CD8-positive, alpha-beta memory T cell (primary cell): ENCODE measurements around the gene KLHL3. TPM values are rescaled to one million over a fixed set of nuclear protein-coding genes. Genes with fewer than 3 reads are reported as not detected.
"Not testable (repeated sequence)": the region's sequence is repeated elsewhere in the genome, so short reads cannot be mapped to it uniquely, and the experiment has no call there.

ENCODE experiments used
- CTCF ChIA-PET: fragments of 350-600 bp; sonication (Branson Sonifier 250); formaldehyde crosslinking; loops from one replicate; lab custom pipeline; 2021; ENCODE audit warnings: antibody characterized with exemption; lab: Charles Lee
- POLR2A ChIA-PET: fragments of 350-600 bp; sonication (Branson Sonifier 250); formaldehyde crosslinking; loops from one replicate; lab custom pipeline; 2021; ENCODE audit warnings: antibody characterized with exemption; lab: Charles Lee
- DNase-seq, 5 donors: peaks; one replicate each; pipeline versions ENCODE4 v3.0.0 to v3.0.0-alpha.2; 2020 to 2022; ENCODE audit warnings: mixed read lengths in 1 of 5
- H3K27ac ChIP-seq: one replicate; pipeline ENCODE4 v1.7.0; 2013; ENCODE audit warnings: low read depth, mild to moderate bottlenecking, low read length, moderate library complexity
- H3K27me3 ChIP-seq: 2 replicates; pipeline ENCODE4 v1.7.0; 2013; ENCODE audit warnings: low read length, mild to moderate bottlenecking; ENCODE audit not compliant: insufficient read depth, poor library complexity, severe bottlenecking
- H3K36me3 ChIP-seq: 2 replicates; pipeline ENCODE4 v1.7.0; 2013; ENCODE audit warnings: mild to moderate bottlenecking, low read length, moderate library complexity; ENCODE audit not compliant: insufficient read depth
- H3K4me1 ChIP-seq: 2 replicates; pipeline ENCODE4 v1.7.0; 2013; ENCODE audit warnings: mild to moderate bottlenecking, low read length, moderate library complexity; ENCODE audit not compliant: insufficient read depth
- H3K4me3 ChIP-seq: 2 replicates; pipeline ENCODE4 v1.7.0; 2013; ENCODE audit warnings: mild to moderate bottlenecking, low read length
- H3K9me3 ChIP-seq: 2 replicates; pipeline ENCODE4 v1.7.0; 2013; ENCODE audit warnings: mild to moderate bottlenecking, low read length
- H3K27ac Mint-ChIP-seq, 8 donors: one replicate each; pipeline ENCODE4 v1.8.0; 2020 to 2021; ENCODE audit warnings: mixed read lengths in 8 of 8, mild to moderate bottlenecking in 6 of 8, inconsistent platforms in 3 of 8, moderate library complexity in 3 of 8
- H3K27me3 Mint-ChIP-seq, 2 donors: one replicate each; pipeline ENCODE4 v1.8.0; 2020 to 2021; ENCODE audit warnings: mixed read lengths in 2 of 2, mild to moderate bottlenecking in 1 of 2, moderate library complexity in 1 of 2
- H3K36me3 Mint-ChIP-seq, 3 donors: one replicate each; pipeline ENCODE4 v1.8.0; 2020 to 2021; ENCODE audit warnings: mixed read lengths in 3 of 3, inconsistent platforms in 1 of 3, mild to moderate bottlenecking in 1 of 3
- H3K4me1 Mint-ChIP-seq, 3 donors: one replicate each; pipeline ENCODE4 v1.8.0; 2020 to 2021; ENCODE audit warnings: mixed read lengths in 3 of 3, inconsistent platforms in 1 of 3, mild to moderate bottlenecking in 1 of 3
- H3K4me3 Mint-ChIP-seq, 7 donors: one replicate each; pipeline ENCODE4 v1.8.0; 2020 to 2021; ENCODE audit warnings: mixed read lengths in 7 of 7, mild to moderate bottlenecking in 6 of 7, moderate library complexity in 4 of 7, inconsistent platforms in 2 of 7
- H3K9me3 Mint-ChIP-seq, 5 donors: one replicate each; pipeline ENCODE4 v1.8.0; 2020 to 2022; ENCODE audit warnings: mixed read lengths in 5 of 5, mild to moderate bottlenecking in 3 of 5, moderate library complexity in 2 of 5, inconsistent platforms in 1 of 5
- polyA plus RNA-seq: library from polyadenylated mRNA; unstranded; fragments of 300-500 nt; fragmentation: Illumina TruSeq; gene quantifications from one replicate; pipeline ENCODE4 v1.2.3, GENCODE V29; 2021
- total RNA-seq, 2 experiments: library from RNA; stranded (reverse); gene quantifications; one replicate each; pipeline ENCODE4 v1.2.3, GENCODE V29; 2021

Gene KLHL3
- total and polyA plus RNA-seq, 3 experiments from 2014 or later = 2.7 to 3.4 (median 3.3) TPM

DNA sequence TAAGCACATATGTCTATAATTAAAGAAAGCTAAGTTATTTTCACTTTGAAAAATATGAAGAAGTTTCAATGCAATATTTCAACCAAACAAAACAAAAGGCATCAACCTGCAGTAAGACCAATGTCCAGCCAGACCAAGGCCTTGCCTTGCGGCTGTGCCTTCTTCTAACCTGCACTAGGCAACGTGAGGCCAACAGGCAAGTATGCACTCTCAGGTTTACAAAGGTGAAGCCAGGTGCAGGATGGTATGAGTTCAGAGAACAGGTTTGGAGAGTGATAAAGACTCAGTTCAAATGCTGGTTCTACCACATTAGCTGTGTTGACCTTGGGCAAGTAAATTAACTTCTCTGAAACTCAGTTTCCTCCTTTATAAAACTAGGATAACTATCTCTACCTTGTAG, 79.3 kb downstream of the KLHL3 start:
- POLR2A ChIA-PET = no interaction called here
- DNase-seq = no peak
- no peak overlapping the region for H3K4me3 Mint-ChIP-seq

DNA sequence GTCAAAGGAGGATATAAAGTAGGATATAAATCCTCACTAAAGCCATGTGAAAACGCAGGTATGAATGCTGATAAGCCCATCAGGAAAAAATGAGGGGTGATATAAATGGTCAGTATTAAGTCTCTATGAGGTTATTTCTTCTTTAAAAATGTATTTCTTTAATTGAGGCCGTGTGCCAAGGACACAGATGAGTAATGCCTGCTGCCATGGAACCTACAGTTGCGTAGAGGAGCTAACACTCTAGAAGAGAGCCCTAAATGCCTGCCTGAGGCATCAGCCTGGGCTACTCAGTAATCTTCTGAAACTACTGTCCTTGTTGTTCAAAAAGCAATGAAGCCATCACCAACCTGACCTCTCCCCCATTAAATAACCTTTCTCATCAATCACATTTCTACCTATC, 84.9 kb downstream of the KLHL3 start:
- no peak overlapping the region for H3K27ac ChIP-seq
- no peaks in the 10 kb centered on the region for H3K9me3 Mint-ChIP-seq
- no peaks in the 10 kb centered on the region for H3K27me3 Mint-ChIP-seq
- no peak for DNase-seq
- POLR2A ChIA-PET = no interaction called here
- H3K36me3 ChIP-seq = no peaks in the 10 kb centered on the region
- CTCF ChIA-PET = interaction anchor here (0.9 to 1.3 kb wide), 2 partner anchors 9 to 91 kb away, joined by 3 to 5 read pairs; no protein-coding TSS in a partner anchor
- no peaks in the 10 kb centered on the region for H3K27me3 ChIP-seq
- no peaks in the 10 kb centered on the region for H3K9me3 ChIP-seq
- H3K27ac Mint-ChIP-seq = no peak overlapping the region
- no peak overlapping the region for H3K4me3 ChIP-seq
- H3K4me1 Mint-ChIP-seq = no peaks in the 10 kb centered on the region
- no peaks in the 10 kb centered on the region for H3K4me1 ChIP-seq
- H3K36me3 Mint-ChIP-seq = peaks cover 21 to 46% (median 22%) of the 10 kb centered on the region in 3 donors
- no peak overlapping the region for H3K4me3 Mint-ChIP-seq

More for the DNA sequence above, 79.3 kb downstream of the KLHL3 start:
- peaks cover 3 to 7% (median 7%) of the 10 kb centered on the region in 3 donors for H3K4me1 Mint-ChIP-seq
- Histone ChIP-seq H3K4me3 (no peak overlapping the region), H3K36me3 (no peaks in the 10 kb centered on the region), H3K27ac (no peak overlapping the region), H3K27me3 (no peaks in the 10 kb centered on the region), H3K9me3 (no peaks in the 10 kb centered on the region), H3K4me1 (no peaks in the 10 kb centered on the region)
- no peaks in the 10 kb centered on the region for H3K27me3 Mint-ChIP-seq
- peaks cover 4 to 28% (median 15%) of the 10 kb centered on the region in 3 donors for H3K36me3 Mint-ChIP-seq
- H3K27ac Mint-ChIP-seq = no peak overlapping the region
- no peaks in the 10 kb centered on the region for H3K9me3 Mint-ChIP-seq
- CTCF ChIA-PET = interaction anchor here (1.0 kb wide), 1 partner anchor 475 kb away, joined by 3 read pairs; no protein-coding TSS in a partner anchor

DNA sequence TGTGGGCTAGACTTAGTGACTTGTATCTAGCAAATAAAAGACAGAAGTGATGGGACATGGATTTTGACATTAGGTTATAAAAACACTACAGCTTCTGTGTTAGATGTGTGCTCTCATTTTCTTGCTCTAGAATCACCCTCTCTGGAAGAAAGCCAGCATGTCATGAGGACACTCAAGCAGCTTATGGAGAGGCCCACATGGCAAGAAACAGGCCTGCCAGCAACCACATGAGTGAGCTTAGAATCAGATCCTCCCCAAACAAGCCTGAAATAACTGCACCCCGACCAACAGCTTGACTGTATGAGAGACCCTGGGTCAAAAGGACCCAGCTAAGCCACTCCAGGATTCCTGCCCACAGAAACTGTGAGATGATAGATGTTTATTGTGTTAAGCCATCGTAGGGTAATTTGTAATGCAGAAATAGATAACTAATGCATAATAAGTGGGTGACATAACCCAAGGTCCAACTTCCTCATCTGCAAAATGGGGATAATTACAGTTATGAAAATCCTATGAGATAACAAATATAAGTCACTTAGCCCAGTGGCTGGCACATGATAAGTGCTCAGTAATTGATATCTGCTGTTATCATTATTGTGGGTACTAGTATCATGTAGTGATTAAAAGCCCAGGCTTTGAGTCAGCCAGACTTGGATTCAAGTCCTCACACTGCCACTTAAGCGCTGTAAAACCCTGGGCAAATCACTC, 86.5 kb downstream of the KLHL3 start:
- POLR2A ChIA-PET = no interaction called here
- no peak overlapping the region for H3K27ac ChIP-seq
- no peak overlapping the region for H3K27ac Mint-ChIP-seq
- no peaks in the 10 kb centered on the region for H3K36me3 ChIP-seq
- no peaks in the 10 kb centered on the region for H3K4me1 ChIP-seq
- H3K4me1 Mint-ChIP-seq = no peaks in the 10 kb centered on the region
- H3K27me3 ChIP-seq = no peaks in the 10 kb centered on the region
- no peak overlapping the region for H3K4me3 Mint-ChIP-seq
- no peak overlapping the region for H3K4me3 ChIP-seq
- CTCF ChIA-PET = interaction anchor here (1.0 kb wide), 1 partner anchor 11 kb away, joined by 3 read pairs; no protein-coding TSS in a partner anchor
- H3K27me3 Mint-ChIP-seq = no peaks in the 10 kb centered on the region
- H3K9me3 ChIP-seq = no peaks in the 10 kb centered on the region
- H3K9me3 Mint-ChIP-seq = peaks cover 0 to 7% (median 0%) of the 10 kb centered on the region in 5 donors
- DNase-seq = no peak
- peaks cover 22 to 48% (median 35%) of the 10 kb centered on the region in 3 donors for H3K36me3 Mint-ChIP-seq

DNA sequence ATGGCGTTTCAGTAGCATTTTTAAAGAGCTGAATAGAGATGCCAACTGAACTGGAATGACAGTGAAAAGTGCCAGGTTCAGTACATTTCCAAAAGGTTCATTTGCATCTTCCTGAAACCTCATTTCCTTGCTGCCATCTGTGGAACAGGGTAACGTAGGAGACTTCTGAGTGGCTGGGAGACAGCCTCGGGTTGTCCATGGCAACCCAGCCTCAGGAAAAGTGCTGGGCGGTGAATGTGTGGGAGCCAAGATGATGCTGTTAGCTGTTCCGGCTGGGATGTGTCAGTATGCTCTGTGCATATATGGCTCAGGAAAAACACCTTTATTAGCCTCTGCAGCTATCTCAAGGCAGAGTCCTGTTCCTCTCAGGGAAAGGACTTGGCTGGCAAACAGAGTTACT, 87.5 kb downstream of the KLHL3 start:
- Histone ChIP-seq H3K27me3 (no peaks in the 10 kb centered on the region), H3K36me3 (no peaks in the 10 kb centered on the region), H3K9me3 (no peaks in the 10 kb centered on the region), H3K27ac (no peak overlapping the region), H3K4me3 (no peak overlapping the region), H3K4me1 (no peaks in the 10 kb centered on the region)
- peaks cover 0 to 7% (median 0%) of the 10 kb centered on the region in 5 donors for H3K9me3 Mint-ChIP-seq
- CTCF ChIA-PET = no interaction called here
- H3K27ac Mint-ChIP-seq = no peak overlapping the region
- POLR2A ChIA-PET = no interaction called here
- H3K27me3 Mint-ChIP-seq = no peaks in the 10 kb centered on the region
- H3K4me3 Mint-ChIP-seq = no peak overlapping the region
- no peaks in the 10 kb centered on the region for H3K4me1 Mint-ChIP-seq
- H3K36me3 Mint-ChIP-seq = peaks cover 22 to 45% (median 36%) of the 10 kb centered on the region in 3 donors
- no peak for DNase-seq

DNA sequence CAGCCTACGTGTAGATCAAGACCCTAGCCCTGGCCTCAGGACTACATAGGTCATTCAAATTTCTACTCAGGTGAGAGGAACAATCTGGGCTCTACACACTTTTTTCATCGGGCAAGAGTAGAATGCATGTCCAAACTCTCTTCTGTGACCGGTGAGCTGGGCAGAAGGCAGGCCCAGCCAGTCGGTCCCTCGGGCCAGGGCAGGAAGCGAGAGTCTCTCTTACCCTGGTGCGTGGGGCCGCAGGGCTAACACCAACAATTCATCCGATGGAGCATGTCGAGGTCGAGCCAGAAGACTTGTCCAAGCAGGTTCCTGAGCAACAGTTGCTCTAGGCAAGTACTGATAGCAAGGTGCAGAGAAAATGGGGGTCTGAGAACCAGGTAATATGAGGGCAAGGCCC, 88.5 kb downstream of the KLHL3 start:
- ChIA-PET POLR2A (no interaction called here), CTCF (no interaction called here)
- no peak for DNase-seq
- peaks cover 0 to 7% (median 0%) of the 10 kb centered on the region in 5 donors for H3K9me3 Mint-ChIP-seq
- no peak overlapping the region for H3K27ac ChIP-seq
- no peaks in the 10 kb centered on the region for H3K9me3 ChIP-seq
- no peak overlapping the region for H3K4me3 ChIP-seq
- H3K4me1 Mint-ChIP-seq = no peaks in the 10 kb centered on the region
- H3K36me3 ChIP-seq = no peaks in the 10 kb centered on the region
- H3K4me1 ChIP-seq = no peaks in the 10 kb centered on the region
- H3K27ac Mint-ChIP-seq = no peak overlapping the region
- H3K36me3 Mint-ChIP-seq = peaks cover 21 to 42% (median 34%) of the 10 kb centered on the region in 3 donors
- H3K27me3 Mint-ChIP-seq = no peaks in the 10 kb centered on the region
- no peak overlapping the region for H3K4me3 Mint-ChIP-seq
- no peaks in the 10 kb centered on the region for H3K27me3 ChIP-seq

DNA sequence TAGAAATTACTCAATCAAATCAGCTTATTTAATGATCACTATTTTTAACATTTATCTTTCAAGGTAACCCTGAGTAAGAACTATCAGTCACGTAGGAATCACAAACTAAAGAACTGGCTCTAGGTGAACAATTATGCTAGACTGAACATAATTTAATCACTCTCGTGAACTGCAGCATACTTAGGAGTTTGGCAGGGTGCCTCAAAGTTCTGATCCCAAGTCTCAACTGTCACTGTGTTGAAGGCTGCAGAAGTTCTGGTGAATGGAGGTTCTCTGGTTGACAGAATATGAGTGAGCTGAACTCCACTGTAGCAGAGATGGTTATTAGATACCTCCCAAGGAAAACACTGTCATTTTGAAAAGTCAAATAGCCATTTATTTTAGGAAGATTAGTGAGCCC, 89.1 kb downstream of the KLHL3 start:
- no peak overlapping the region for H3K27ac ChIP-seq
- no peak overlapping the region for H3K27ac Mint-ChIP-seq
- ChIA-PET POLR2A (no interaction called here), CTCF (no interaction called here)
- peaks cover 22 to 41% (median 32%) of the 10 kb centered on the region in 3 donors for H3K36me3 Mint-ChIP-seq
- H3K4me1 Mint-ChIP-seq = no peaks in the 10 kb centered on the region
- no peaks in the 10 kb centered on the region for H3K27me3 Mint-ChIP-seq
- no peak overlapping the region for H3K4me3 ChIP-seq
- H3K4me3 Mint-ChIP-seq = no peak overlapping the region
- no peaks in the 10 kb centered on the region for H3K9me3 ChIP-seq
- peaks cover 0 to 7% (median 0%) of the 10 kb centered on the region in 5 donors for H3K9me3 Mint-ChIP-seq
- H3K27me3 ChIP-seq = no peaks in the 10 kb centered on the region
- no peaks in the 10 kb centered on the region for H3K4me1 ChIP-seq
- no peak for DNase-seq
- H3K36me3 ChIP-seq = no peaks in the 10 kb centered on the region

DNA sequence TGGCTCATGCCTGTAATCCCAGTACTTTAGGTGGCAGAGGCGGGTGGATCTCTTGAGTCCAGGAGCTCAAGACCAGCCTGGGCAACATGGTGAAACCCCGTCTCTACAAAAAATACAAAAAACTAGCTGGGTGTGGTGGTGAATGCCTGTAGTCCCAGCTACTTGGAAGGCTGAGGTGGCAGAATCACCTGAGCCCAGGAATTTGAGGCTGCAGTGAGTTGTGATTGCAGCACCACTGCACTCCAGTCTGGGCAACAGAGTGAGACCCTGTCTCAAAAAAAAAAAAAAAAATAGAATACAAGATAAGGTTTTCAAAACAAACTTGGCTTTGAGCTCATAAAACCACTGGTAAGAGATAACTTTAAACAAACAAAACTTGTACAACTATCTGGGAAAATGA, 92.8 kb downstream of the KLHL3 start:
- H3K9me3 Mint-ChIP-seq, H3K27ac ChIP-seq, H3K4me1 Mint-ChIP-seq, H3K4me3 Mint-ChIP-seq, H3K27me3 Mint-ChIP-seq, H3K9me3 ChIP-seq, H3K4me3 ChIP-seq, H3K27me3 ChIP-seq, H3K27ac Mint-ChIP-seq, H3K36me3 ChIP-seq, H3K4me1 ChIP-seq, DNase-seq: not testable (repeated sequence)
- POLR2A ChIA-PET = interaction anchor here (1.0 kb wide), 1 partner anchor 14 kb away, joined by 3 read pairs; no protein-coding TSS in a partner anchor
- CTCF ChIA-PET = interaction anchor here (1.1 to 2.7 kb wide), 4 partner anchors 13 to 99 kb away, joined by 3 to 7 read pairs (median 4); no protein-coding TSS in a partner anchor
- H3K36me3 Mint-ChIP-seq = peaks cover 24 to 37% (median 33%) of the 10 kb centered on the region in 3 donors

DNA sequence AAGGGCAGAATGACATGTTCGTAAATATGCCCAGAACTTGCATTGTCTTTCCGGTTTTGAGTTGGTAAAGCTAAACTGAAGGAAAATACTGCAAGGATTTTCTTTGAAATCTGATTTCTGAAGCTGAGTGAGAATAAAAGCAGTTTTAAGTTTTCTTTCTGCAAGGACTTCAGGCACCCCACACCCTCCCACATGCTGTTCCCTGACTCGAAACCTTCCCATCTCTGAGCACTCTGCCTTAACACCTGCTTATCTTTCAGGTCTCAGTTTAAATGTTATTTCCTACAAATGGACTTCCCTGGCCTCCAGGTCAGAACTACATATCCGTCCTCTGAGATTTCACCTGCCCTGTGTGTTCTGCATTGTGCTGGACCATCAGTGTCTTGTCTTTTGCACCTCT, 93.8 kb downstream of the KLHL3 start:
- Histone ChIP-seq H3K4me3 (no peak overlapping the region), H3K9me3 (no peaks in the 10 kb centered on the region), H3K36me3 (no peaks in the 10 kb centered on the region), H3K27me3 (no peaks in the 10 kb centered on the region), H3K27ac (no peak overlapping the region), H3K4me1 (no peaks in the 10 kb centered on the region)
- no peak overlapping the region for H3K4me3 Mint-ChIP-seq
- peaks cover 24 to 39% (median 29%) of the 10 kb centered on the region in 3 donors for H3K36me3 Mint-ChIP-seq
- POLR2A ChIA-PET = no interaction called here
- DNase-seq = no peak
- H3K4me1 Mint-ChIP-seq = no peaks in the 10 kb centered on the region
- CTCF ChIA-PET = interaction anchor here (2.4 to 2.7 kb wide), 2 partner anchors 13 to 18 kb away, joined by 5 to 7 read pairs; no protein-coding TSS in a partner anchor
- H3K27ac Mint-ChIP-seq = no peak overlapping the region
- H3K9me3 Mint-ChIP-seq = peaks cover 0 to 7% (median 0%) of the 10 kb centered on the region in 5 donors
- H3K27me3 Mint-ChIP-seq = no peaks in the 10 kb centered on the region
